ENCODE measurements around the gene SNTA1.
"Not testable (repeated sequence)": the region's sequence is repeated elsewhere in the genome, so short reads cannot be mapped to it uniquely, and the experiment has no call there.

GRCh38 chr20:33440562-33440961, 3.0 kb downstream of the SNTA1 start:
- TF ChIP-seq CTCF (conservative IDR thresholded peaks at IDR 0.05; ENCODE audit: low read length); EZH2phosphoT487 (IDR thresholded peaks at IDR 0.05; ENCODE audit: borderline replicate concordance, low read depth, low read length): not testable (repeated sequence)

Data from OCI-LY7 (cell line).